H1 (cell line): Measurements from ENCODE around the gene SASS6. TPM values are rescaled to one million over a fixed set of nuclear protein-coding genes. Genes with fewer than 3 reads are reported as not detected.

Source experiments
- CTCF ChIA-PET: fragments of 300-600 bp; sonication (Branson Sonifier 250); formaldehyde crosslinking; loops from one replicate; lab custom pipeline; 2021; ENCODE audit not compliant: partially characterized antibody; lab: Charles Lee
- POLR2A ChIA-PET: fragments of 300-600 bp; sonication (Branson Sonifier 250); formaldehyde crosslinking; loops from one replicate; lab custom pipeline; 2021; ENCODE audit warnings: inconsistent platforms; ENCODE audit not compliant: partially characterized antibody; lab: Charles Lee
- DNase-seq, 2 experiments: peaks; one replicate each; pipeline versions ENCODE4 v3.0.0 to v3.0.0-alpha.2; 2010 to 2022; ENCODE audit warnings: low spot score in 2 of 2, low read depth in 1 of 2, mixed read lengths in 1 of 2
- FAIRE-seq: peaks from 2 replicates; lab custom pipeline; 2011; peaks lifted over from hg19 to GRCh38; lab: Jason Lieb, UNC
- H2AFZ ChIP-seq: 2 replicates; pipeline ENCODE4 v1.8.1; 2012; ENCODE audit warnings: low read length, inconsistent platforms
- H2AK5ac ChIP-seq: 2 replicates; pipeline ENCODE4 v1.6.1; 2013; ENCODE audit warnings: low read depth, low read length
- H2BK120ac ChIP-seq: replicated peaks from 2 replicates; pipeline ENCODE3; 2013; ENCODE audit warnings: low read depth, low read length, inconsistent platforms
- H2BK12ac ChIP-seq: 2 replicates; pipeline ENCODE4 v1.6.1; 2013; ENCODE audit warnings: low read depth, low read length
- H2BK15ac ChIP-seq: 2 replicates; pipeline ENCODE4 v1.6.1; 2013; ENCODE audit warnings: low read length
- H2BK20ac ChIP-seq: 2 replicates; pipeline ENCODE4 v1.6.1; 2013; ENCODE audit warnings: low read length
- H2BK5ac ChIP-seq: 2 replicates; pipeline ENCODE4 v1.6.1; 2013; ENCODE audit warnings: low read depth, low read length
- H3K14ac ChIP-seq: 2 replicates; pipeline ENCODE4 v1.6.1; 2013; ENCODE audit warnings: inconsistent platforms; ENCODE audit not compliant: insufficient read length
- H3K18ac ChIP-seq: 2 replicates; pipeline ENCODE4 v1.6.1; 2013; ENCODE audit warnings: low read length; ENCODE audit errors: extremely low read depth
- H3K23ac ChIP-seq: 2 replicates; pipeline ENCODE4 v1.6.1; 2013; ENCODE audit warnings: inconsistent platforms; ENCODE audit not compliant: insufficient read length
- H3K23me2 ChIP-seq: 2 replicates; pipeline ENCODE4 v1.6.1; 2013; ENCODE audit warnings: low read depth, low read length
- H3K27ac ChIP-seq: 2 replicates; pipeline ENCODE4 v1.6.1; 2011; ENCODE audit warnings: low read depth, low read length, inconsistent platforms
- H3K27me3 ChIP-seq, 4 experiments: replicated peaks in 1 of 4; 1 replicate in 1 of 4; 2 replicates in 3 of 4; pipeline versions ENCODE4 v1.6.1 to v1.8.1; 2011 to 2013; ENCODE audit warnings: low read length in 3 of 4, mild to moderate bottlenecking in 3 of 4, inconsistent platforms in 2 of 4, mixed read lengths in 2 of 4, moderate library complexity in 1 of 4; ENCODE audit not compliant: control insufficient read depth in 3 of 4, insufficient read depth in 3 of 4; ENCODE audit errors: extremely low read depth in 1 of 4
- H3K36me3 ChIP-seq, 4 experiments: 2 replicates each; pipeline versions ENCODE4 v1.6.1 to v1.8.1; 2011 to 2013; ENCODE audit warnings: mild to moderate bottlenecking in 4 of 4, low read length in 3 of 4, moderate library complexity in 2 of 4, control low read depth in 1 of 4, inconsistent platforms in 1 of 4; ENCODE audit not compliant: insufficient read depth in 4 of 4, control insufficient read depth in 2 of 4
- H3K4ac ChIP-seq: replicated peaks from 2 replicates; pipeline ENCODE3; 2013; ENCODE audit warnings: low read length, low read depth, mixed read lengths, inconsistent platforms; ENCODE audit not compliant: insufficient read length
- H3K4me1 ChIP-seq, 4 experiments: replicated peaks in 1 of 4; 1 replicate in 1 of 4; 2 replicates in 3 of 4; pipeline versions ENCODE4 v1.6.1 to v1.8.1; 2011 to 2013; ENCODE audit warnings: low read length in 3 of 4, inconsistent platforms in 2 of 4, mixed read lengths in 1 of 4; ENCODE audit not compliant: insufficient read depth in 4 of 4, control insufficient read depth in 3 of 4
- H3K4me2 ChIP-seq, 2 experiments: 2 replicates each; pipeline versions ENCODE4 v1.6.1 to v1.8.1; 2011 to 2013; ENCODE audit warnings: low read depth in 2 of 2, low read length in 2 of 2, control low read depth in 1 of 2, inconsistent platforms in 1 of 2, mild to moderate bottlenecking in 1 of 2; ENCODE audit not compliant: insufficient read depth in 1 of 2
- H3K4me3 ChIP-seq, 4 experiments: fragments of 200-600, 300-600 bp in 1 of 4; sonication (generic), shearing (Covaris generic), sonication (Bioruptor Twin) in 1 of 4; 2 replicates each; pipeline versions ENCODE4 v1.5.1 to v1.8.1; 2011 to 2016; ENCODE audit warnings: low read length in 4 of 4, low read depth in 3 of 4, control low read depth in 2 of 4, inconsistent platforms in 2 of 4, mild to moderate bottlenecking in 2 of 4, mixed read lengths in 1 of 4, moderate library complexity in 1 of 4; ENCODE audit not compliant: insufficient read depth in 2 of 4; ENCODE audit errors: extremely low read depth in 1 of 4
- H3K56ac ChIP-seq: replicated peaks from 2 replicates; pipeline ENCODE3; 2013; ENCODE audit warnings: low read depth, mild to moderate bottlenecking, mixed read lengths, low read length, inconsistent platforms; ENCODE audit not compliant: insufficient read length
- H3K79me1 ChIP-seq: 2 replicates; pipeline ENCODE4 v1.6.1; 2013; ENCODE audit warnings: low read depth, low read length, control low read depth
- H3K79me2 ChIP-seq, 2 experiments: 2 replicates each; pipeline versions ENCODE4 v1.6.1 to v1.8.1; 2012 to 2013; ENCODE audit warnings: low read length in 2 of 2, mild to moderate bottlenecking in 2 of 2, inconsistent platforms in 1 of 2; ENCODE audit not compliant: insufficient read depth in 2 of 2, control insufficient read depth in 1 of 2
- H3K9ac ChIP-seq, 4 experiments: replicated peaks in 1 of 4; 1 replicate in 1 of 4; 2 replicates in 3 of 4; pipeline versions ENCODE4 v1.6.1 to v1.8.1; 2011 to 2013; ENCODE audit warnings: low read depth in 3 of 4, low read length in 3 of 4, control low read depth in 2 of 4, mild to moderate bottlenecking in 2 of 4, moderate library complexity in 2 of 4, inconsistent platforms in 1 of 4; ENCODE audit errors: extremely low read depth in 1 of 4
- H3K9me3 ChIP-seq, 2 experiments: 2 replicates each; pipeline versions ENCODE4 v1.6.1 to v1.8.1; 2012 to 2013; ENCODE audit warnings: mild to moderate bottlenecking in 2 of 2, moderate library complexity in 2 of 2, control low read depth in 1 of 2, inconsistent platforms in 1 of 2, low read depth in 1 of 2, low read length in 1 of 2, mixed read lengths in 1 of 2; ENCODE audit not compliant: insufficient read depth in 2 of 2
- H4K20me1 ChIP-seq, 2 experiments: replicated peaks in 1 of 2; 2 replicates each; pipeline versions ENCODE3 to v1.8.1; 2011 to 2013; ENCODE audit warnings: inconsistent platforms in 2 of 2, low read length in 2 of 2, mild to moderate bottlenecking in 1 of 2; ENCODE audit not compliant: insufficient read depth in 2 of 2, control insufficient read depth in 1 of 2
- H4K5ac ChIP-seq: 2 replicates; pipeline ENCODE4 v1.6.1; 2013; ENCODE audit warnings: low read length, low read depth, mixed read lengths, inconsistent platforms; ENCODE audit not compliant: insufficient read length
- H4K8ac ChIP-seq: 2 replicates; pipeline ENCODE4 v1.8.0; 2013; ENCODE audit warnings: mild to moderate bottlenecking, moderate library complexity, low read length, inconsistent platforms; ENCODE audit not compliant: insufficient read depth; ENCODE audit errors: extremely low read depth
- H4K91ac ChIP-seq: replicated peaks from 2 replicates; pipeline ENCODE3; 2013; ENCODE audit warnings: low read length, mixed read lengths, inconsistent platforms; ENCODE audit not compliant: insufficient read length
- CBX8 ChIP-seq: fragments of 300-800, 300-1000 bp; sonication (generic); IDR thresholded peaks from 2 replicates; pipeline ENCODE4 v1.7.1; 2016; ENCODE audit warnings: low read depth, low read length, borderline replicate concordance
- EGR1 ChIP-seq: IDR thresholded peaks from 2 replicates; pipeline ENCODE4 v1.6.1; 2011; ENCODE audit warnings: low read depth, low read length, borderline replicate concordance
- SIN3A ChIP-seq, 2 experiments: IDR thresholded peaks in 1 of 2; conservative IDR thresholded peaks in 1 of 2; 2 replicates each; pipeline ENCODE4 v1.6.1; 2011 to 2012; ENCODE audit warnings: low read length in 2 of 2, improper control_type of control experiment in 1 of 2, low read depth in 1 of 2, mild to moderate bottlenecking in 1 of 2
- SP2 ChIP-seq: IDR thresholded peaks from 2 replicates; pipeline ENCODE4 v1.6.1; 2012; ENCODE audit warnings: mild to moderate bottlenecking, low read length, inconsistent platforms
- ZNF274 ChIP-seq: IDR thresholded peaks from 2 replicates; pipeline ENCODE4 v1.7.0; 2012; ENCODE audit warnings: low read length, borderline replicate concordance; ENCODE audit errors: extremely low read depth
- WGBS, 2 experiments: shearing (Covaris generic) in 1 of 2; methylation state at CpG; one replicate each; pipeline versions ENCODE4 v1.1.6 to v1.1.7; 2013 to 2015; ENCODE audit warnings: low lambda C conversion rate in 2 of 2, mixed read lengths in 2 of 2, inconsistent platforms in 1 of 2, low coverage in 1 of 2, missing lambda C conversion rate in 1 of 2; ENCODE audit not compliant: insufficient replicate concordance in 2 of 2, insufficient coverage in 1 of 2, insufficient read length in 1 of 2; ENCODE audit errors: extremely low coverage in 1 of 2, missing lambda C conversion rate in 1 of 2; 5-methylcytosine and 5-hydroxymethylcytosine counted together
- polyA plus RNA-seq, 7 experiments: library from polyadenylated mRNA; depleted of rRNA in 3 of 7; stranded (reverse) in 5 of 7; unstranded in 2 of 7; fragments of >200 nt in 5 of 7; fragments of 200-250 nt in 2 of 7; gene quantifications; 1 replicate in 5 of 7; 2 replicates in 1 of 7; 4 replicates in 1 of 7; pipeline versions ENCODE4 v1.2.1 to v1.2.3, GENCODE V29; 2011 to 2013; ENCODE audit warnings: missing spikeins in 2 of 7, mixed read lengths in 2 of 7
- total RNA-seq: library from RNA; stranded (reverse); fragmentation: NEBNext Ultra II Directional; extraction: Animal tissue kit (Norgen Biotek cat#: 25700); gene quantifications from 2 replicates; pipeline ENCODE4 v1.2.1, GENCODE V29; 2021

SASS6 gene
- total and polyA plus RNA-seq, 2 of the 8 experiments (the other 6 are each of a cell fraction or from before 2014, with no cell fraction given): 1.2 to 13.8 TPM

- no peaks in the 10 kb centered on the region; the same call in none of the 2 replicates for H3K79me1 ChIP-seq
- H4K5ac ChIP-seq: no peak overlapping the region
- H3K23me2 ChIP-seq: no peaks in the 10 kb centered on the region; the same call in 1 of the 2 replicates
- ChIA-PET CTCF (interaction anchor here (1.3 kb wide), 1 partner anchor 13 kb away, joined by 4 read pairs; no protein-coding TSS in a partner anchor), POLR2A (no interaction called here)
- no peak overlapping the region for H2BK15ac ChIP-seq
- no peak overlapping the region for H3K4me2 ChIP-seq
- H3K18ac ChIP-seq: no peak overlapping the region
- H3K4ac ChIP-seq: no peak overlapping the region
- H2BK5ac ChIP-seq: no peak overlapping the region
- peaks cover 0 to 60% (median 15%) of the 10 kb centered on the region in 4 experiments; a peak in 4 of 8 replicates for H3K36me3 ChIP-seq
- H3K56ac ChIP-seq: no peak overlapping the region
- no peak overlapping the region for H4K91ac ChIP-seq
- no peak overlapping the region for H2BK120ac ChIP-seq
- DNase-seq (no peak), FAIRE-seq (no peak)
- no peak overlapping the region for H4K8ac ChIP-seq
- no peak overlapping the region for H2AK5ac ChIP-seq
- no peak overlapping the region for H3K27ac ChIP-seq
- H2BK20ac ChIP-seq: no peak overlapping the region
- no peaks in the 10 kb centered on the region for H3K9me3 ChIP-seq
- no peak overlapping the region for H2BK12ac ChIP-seq
- TF ChIP-seq EGR1 (no peak), CBX8 (no peak), SIN3A (conservative IDR thresholded peaks at IDR 0.05 in 1 of 2, IDR thresholded peaks at IDR 0.05 in 1 of 2; ENCODE audit: low read depth in 1 of 2, low read length in 2 of 2) (no peak), ZNF274 (no peak), SP2 (no peak)
- no peak overlapping the region for H3K14ac ChIP-seq
- no peak overlapping the region for H3K9ac ChIP-seq
- 92% methylated on average over 3 of the region's 3 CpGs; no CpG with 5 or more reads in 1 of the 2 experiments for WGBS, 2 experiments
- H3K4me1 ChIP-seq: no peaks in the 10 kb centered on the region
- H3K79me2 ChIP-seq: peaks cover 0 to 12% of the 10 kb centered on the region in 2 experiments; a peak in 2 of 4 replicates
- H2AFZ ChIP-seq: no peak overlapping the region
- no peak overlapping the region for H3K23ac ChIP-seq
- H4K20me1 ChIP-seq: peaks cover 0 to 1% of the 10 kb centered on the region in 2 experiments
- no peaks in the 10 kb centered on the region for H3K27me3 ChIP-seq
- no peak overlapping the region for H3K4me3 ChIP-seq
Observed at GRCh38 chr1:100061681-100062080, 71.0 kb downstream of the SASS6 start.
